Measurements from ENCODE around the gene MBNL2. TPM values are rescaled to one million over a fixed set of nuclear protein-coding genes. Genes with fewer than 3 reads are reported as not detected.

Gene MBNL2
- total RNA-seq, 2 donors from 2014 or later = 28.2 to 61.8 TPM

DNA sequence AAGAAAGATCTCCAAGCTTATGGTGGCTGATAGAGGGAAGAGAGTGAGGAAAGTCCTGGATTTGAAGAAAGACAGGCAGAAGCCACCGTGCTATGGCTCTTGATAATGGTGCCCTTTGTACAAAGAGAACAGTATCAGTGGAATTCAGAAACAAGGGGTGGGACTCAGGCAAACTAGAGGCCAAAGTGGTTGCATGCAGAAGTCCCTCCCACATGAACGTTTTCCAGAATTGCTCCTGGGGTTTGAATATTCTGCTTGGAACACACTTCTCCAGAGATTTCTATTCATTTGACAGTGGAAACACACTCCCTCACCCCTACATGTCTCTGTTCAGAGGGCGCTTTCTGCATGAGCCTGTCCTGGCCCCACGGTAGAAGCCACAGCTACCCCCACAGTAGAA is 10.1 kb upstream of the MBNL2 start:
- TF ChIP-seq, protein P1, sequence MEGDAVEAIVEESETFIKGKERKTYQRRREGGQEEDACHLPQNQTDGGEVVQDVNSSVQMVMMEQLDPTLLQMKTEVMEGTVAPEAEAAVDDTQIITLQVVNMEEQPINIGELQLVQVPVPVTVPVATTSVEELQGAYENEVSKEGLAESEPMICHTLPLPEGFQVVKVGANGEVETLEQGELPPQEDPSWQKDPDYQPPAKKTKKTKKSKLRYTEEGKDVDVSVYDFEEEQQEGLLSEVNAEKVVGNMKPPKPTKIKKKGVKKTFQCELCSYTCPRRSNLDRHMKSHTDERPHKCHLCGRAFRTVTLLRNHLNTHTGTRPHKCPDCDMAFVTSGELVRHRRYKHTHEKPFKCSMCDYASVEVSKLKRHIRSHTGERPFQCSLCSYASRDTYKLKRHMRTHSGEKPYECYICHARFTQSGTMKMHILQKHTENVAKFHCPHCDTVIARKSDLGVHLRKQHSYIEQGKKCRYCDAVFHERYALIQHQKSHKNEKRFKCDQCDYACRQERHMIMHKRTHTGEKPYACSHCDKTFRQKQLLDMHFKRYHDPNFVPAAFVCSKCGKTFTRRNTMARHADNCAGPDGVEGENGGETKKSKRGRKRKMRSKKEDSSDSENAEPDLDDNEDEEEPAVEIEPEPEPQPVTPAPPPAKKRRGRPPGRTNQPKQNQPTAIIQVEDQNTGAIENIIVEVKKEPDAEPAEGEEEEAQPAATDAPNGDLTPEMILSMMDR (IDR thresholded peaks at IDR 0.05) = no peak
- H3K4me3 ChIP-seq = no peak overlapping the region
- no peak overlapping the region for H3K27ac ChIP-seq
- intact Hi-C loops (cut with DNase I) = loop anchor here (5.0 kb wide), 1 partner anchor 100 kb away; no protein-coding TSS in a partner anchor
- no peak overlapping the region for H3K9ac ChIP-seq (ENCODE audit: low read depth in 2 of 2, low read length in 2 of 2)
- no peak for DNase-seq
- no peaks in the 10 kb centered on the region for H3K4me1 ChIP-seq
- H3K9me3 ChIP-seq = no peaks in the 10 kb centered on the region
- no peaks in the 10 kb centered on the region for H3K36me3 ChIP-seq
- H3K27me3 ChIP-seq = no peaks in the 10 kb centered on the region

DNA sequence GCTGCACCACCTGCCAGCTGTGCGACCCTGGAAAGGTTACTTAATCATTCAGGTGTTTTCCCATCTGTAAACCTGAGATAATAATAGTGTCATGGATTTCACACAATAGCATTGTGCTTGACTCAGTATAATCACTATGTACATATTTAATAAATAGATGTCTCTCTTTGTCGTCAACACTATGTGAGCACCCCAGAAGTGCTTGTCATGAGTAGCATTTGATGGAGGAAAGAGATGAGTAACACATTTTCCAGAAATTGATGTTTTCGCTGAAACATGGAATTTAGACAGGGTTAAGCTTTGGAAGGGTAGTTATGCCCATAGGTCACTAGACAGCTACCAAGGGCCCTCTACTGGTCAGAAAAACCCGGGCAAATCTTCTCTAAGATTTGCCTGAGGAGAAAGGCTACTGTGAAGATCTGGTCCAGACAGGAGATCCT is 9.5 kb upstream of the MBNL2 start:
- intact Hi-C loops (cut with DNase I) = loop anchor here (5.0 kb wide), 1 partner anchor 100 kb away; no protein-coding TSS in a partner anchor
- Histone ChIP-seq H3K36me3 (no peaks in the 10 kb centered on the region), H3K9ac (ENCODE audit: low read depth in 2 of 2, low read length in 2 of 2) (no peak overlapping the region), H3K4me3 (no peak overlapping the region), H3K4me1 (no peaks in the 10 kb centered on the region), H3K27me3 (no peaks in the 10 kb centered on the region), H3K9me3 (no peaks in the 10 kb centered on the region), H3K27ac (no peak overlapping the region)
- TF ChIP-seq, protein P1 (IDR thresholded peaks at IDR 0.05) = peak; percentile 47
- peak; percentile 49 for DNase-seq

DNA sequence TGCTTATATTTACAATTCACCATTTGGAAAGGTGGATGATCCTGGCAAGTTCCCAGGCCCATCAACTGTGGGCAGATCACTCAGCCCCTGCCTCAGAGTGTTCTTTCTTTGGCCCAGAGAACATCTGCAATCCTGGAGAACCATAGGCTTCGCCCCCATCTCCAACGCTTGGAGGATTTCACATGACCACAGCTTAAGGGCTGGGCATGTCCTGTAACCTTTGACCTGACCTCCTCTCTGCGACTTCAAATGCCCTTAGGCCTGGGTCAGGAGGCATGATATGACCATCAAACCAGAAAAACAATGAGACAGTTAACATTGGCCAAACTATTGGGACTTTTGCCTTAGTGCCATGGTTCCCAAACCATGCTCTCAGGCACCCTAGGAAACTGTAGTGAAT is 7.2 kb upstream of the MBNL2 start:
- intact Hi-C loops (cut with DNase I) = loop anchor here (5.0 kb wide), 1 partner anchor 103 kb away; no protein-coding TSS in a partner anchor
- Histone ChIP-seq H3K4me1 (no peaks in the 10 kb centered on the region), H3K4me3 (no peak overlapping the region), H3K9me3 (no peaks in the 10 kb centered on the region), H3K36me3 (no peaks in the 10 kb centered on the region), H3K27me3 (no peaks in the 10 kb centered on the region), H3K27ac (no peak overlapping the region), H3K9ac (ENCODE audit: low read depth in 2 of 2, low read length in 2 of 2) (no peak overlapping the region)
- TF ChIP-seq, protein P1 (IDR thresholded peaks at IDR 0.05) = no peak
- DNase-seq = no peak

DNA sequence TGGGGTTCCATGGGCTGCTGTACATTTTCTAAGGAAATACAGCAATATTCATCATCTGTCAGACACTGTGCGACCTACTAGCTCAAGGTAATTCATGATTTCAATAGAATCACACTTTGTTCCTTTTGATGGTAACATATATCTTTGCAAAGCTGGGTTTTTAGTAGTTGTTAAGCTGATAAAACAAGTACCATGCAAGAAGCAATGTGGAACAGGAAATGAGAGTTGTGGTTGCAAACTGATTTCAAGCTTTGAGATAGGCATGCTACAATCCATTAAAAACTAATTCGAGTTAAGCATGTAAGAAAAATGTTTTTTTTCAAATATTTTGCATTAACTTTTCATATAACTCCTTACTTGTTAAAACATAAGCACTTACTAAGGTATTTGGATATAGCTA is 6.8 kb upstream of the MBNL2 start:
- intact Hi-C loops (cut with DNase I) = no loop called here
- no peak overlapping the region for H3K4me3 ChIP-seq
- no peaks in the 10 kb centered on the region for H3K9me3 ChIP-seq
- no peak overlapping the region for H3K27ac ChIP-seq
- no peaks in the 10 kb centered on the region for H3K36me3 ChIP-seq
- TF ChIP-seq, protein P1 (IDR thresholded peaks at IDR 0.05) = no peak
- no peaks in the 10 kb centered on the region for H3K4me1 ChIP-seq
- no peak for DNase-seq
- H3K9ac ChIP-seq (ENCODE audit: low read depth in 2 of 2, low read length in 2 of 2) = no peak overlapping the region
- H3K27me3 ChIP-seq = no peaks in the 10 kb centered on the region

DNA sequence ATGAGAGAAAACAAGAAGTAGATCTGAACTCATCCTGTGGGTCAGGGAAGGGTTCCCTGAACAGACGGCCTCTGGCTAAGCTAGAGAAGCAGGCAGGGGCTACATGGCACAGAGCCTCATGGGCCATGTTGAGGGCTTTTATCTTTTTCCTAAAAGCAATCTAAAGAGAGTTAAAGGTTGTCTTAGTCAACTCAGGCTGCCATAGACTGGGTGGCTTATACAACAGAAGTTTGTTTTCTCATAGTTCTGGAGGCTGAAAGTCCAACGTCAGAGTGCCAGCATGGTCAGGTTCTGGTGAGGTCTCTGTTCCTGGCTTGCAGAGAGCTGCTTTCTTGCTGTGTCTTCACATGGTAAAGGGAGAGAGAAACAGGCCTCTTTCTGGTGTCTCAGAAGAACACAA is 2.9 kb upstream of the MBNL2 start:
- intact Hi-C loops (cut with DNase I) = no loop called here
- Histone ChIP-seq H3K36me3 (no peaks in the 10 kb centered on the region), H3K9me3 (no peaks in the 10 kb centered on the region), H3K4me1 (no peaks in the 10 kb centered on the region), H3K27ac (no peak overlapping the region), H3K9ac (ENCODE audit: low read depth in 2 of 2, low read length in 2 of 2) (no peak overlapping the region), H3K27me3 (no peaks in the 10 kb centered on the region), H3K4me3 (no peak overlapping the region)
- no peak for DNase-seq
- TF ChIP-seq, protein P1 (IDR thresholded peaks at IDR 0.05) = no peak
